Measurements from ENCODE around the gene SHB.

DNA sequence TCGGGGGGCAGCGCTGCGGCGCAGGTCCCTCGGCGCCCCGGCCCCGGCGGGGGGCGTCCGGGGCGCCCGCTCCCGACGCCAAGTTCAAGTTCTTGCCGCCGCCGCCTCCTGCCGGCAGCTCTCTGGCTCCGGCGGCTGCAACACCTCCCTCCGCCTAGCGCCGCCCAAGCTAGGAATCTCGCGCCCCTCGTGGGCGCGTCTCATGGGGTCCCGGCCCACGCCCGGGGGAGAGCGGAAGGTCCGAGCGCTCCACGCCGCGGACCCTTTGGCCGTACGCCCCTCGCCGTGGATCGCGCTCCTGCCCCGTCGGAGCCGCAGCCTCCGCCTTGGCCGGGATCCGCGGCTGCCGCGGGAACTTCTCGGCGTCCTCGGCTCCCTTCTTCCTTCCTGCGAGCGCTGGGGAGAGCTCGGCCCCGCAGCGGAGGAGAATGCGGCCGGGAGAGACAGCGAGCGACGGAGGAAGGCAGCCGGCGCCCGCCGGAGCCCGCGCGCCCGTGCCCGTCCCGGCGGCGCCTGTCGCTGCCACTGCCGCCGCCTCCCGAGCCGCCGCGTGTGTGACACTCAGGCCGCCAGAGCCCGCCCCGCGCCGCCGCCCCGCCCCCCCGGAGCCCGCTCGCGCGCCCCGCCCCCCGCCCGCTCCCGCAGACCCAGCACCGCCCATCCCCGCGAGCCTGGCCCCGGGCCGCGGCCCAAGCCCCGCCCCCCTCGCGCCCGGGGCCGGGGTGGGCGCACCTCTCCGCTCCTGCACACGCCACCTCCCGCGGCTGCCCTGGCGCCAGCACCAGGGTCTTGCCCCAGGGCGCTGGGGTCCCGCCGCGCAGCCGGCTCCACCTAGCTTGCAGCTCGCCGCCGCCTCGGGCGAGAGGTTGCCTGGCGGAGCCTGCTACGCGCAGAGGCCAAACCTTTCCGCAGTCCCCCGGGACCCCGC, at the start of gene SHB:
- TF ChIP-seq, protein P1, sequence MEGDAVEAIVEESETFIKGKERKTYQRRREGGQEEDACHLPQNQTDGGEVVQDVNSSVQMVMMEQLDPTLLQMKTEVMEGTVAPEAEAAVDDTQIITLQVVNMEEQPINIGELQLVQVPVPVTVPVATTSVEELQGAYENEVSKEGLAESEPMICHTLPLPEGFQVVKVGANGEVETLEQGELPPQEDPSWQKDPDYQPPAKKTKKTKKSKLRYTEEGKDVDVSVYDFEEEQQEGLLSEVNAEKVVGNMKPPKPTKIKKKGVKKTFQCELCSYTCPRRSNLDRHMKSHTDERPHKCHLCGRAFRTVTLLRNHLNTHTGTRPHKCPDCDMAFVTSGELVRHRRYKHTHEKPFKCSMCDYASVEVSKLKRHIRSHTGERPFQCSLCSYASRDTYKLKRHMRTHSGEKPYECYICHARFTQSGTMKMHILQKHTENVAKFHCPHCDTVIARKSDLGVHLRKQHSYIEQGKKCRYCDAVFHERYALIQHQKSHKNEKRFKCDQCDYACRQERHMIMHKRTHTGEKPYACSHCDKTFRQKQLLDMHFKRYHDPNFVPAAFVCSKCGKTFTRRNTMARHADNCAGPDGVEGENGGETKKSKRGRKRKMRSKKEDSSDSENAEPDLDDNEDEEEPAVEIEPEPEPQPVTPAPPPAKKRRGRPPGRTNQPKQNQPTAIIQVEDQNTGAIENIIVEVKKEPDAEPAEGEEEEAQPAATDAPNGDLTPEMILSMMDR (conservative IDR thresholded peaks at IDR 0.05) = no peak; the same call in 1 of the 2 replicates
- no peak for TF ChIP-seq EZH2 (IDR thresholded peaks at IDR 0.05; ENCODE audit: low read depth)
